ENCODE data around the gene ELMOD3.
A peak's percentile ranks its signal among the peaks of the same experiment; 100 is the strongest.

ELMOD3 gene

GRCh38 chr2:85325466-85325811, 29.1 kb upstream of the ELMOD3 start:
- peak overlapping the region; percentile 93 for H3K4me2 ChIP-seq (ENCODE audit: low read depth, low read length)
- 0 out of 2 replicates have a peak, but pooled peaks cover 16% of the 10 kb centered on the region for H3K36me3 ChIP-seq (replicated peaks; ENCODE audit: insufficient read depth, low read length)
- H4K20me1 ChIP-seq (ENCODE audit: insufficient read depth, low read length) = peaks cover 17% of the 10 kb centered on the region
- no peak for DNase-seq
- peaks cover 75% of the 10 kb centered on the region for H3K79me2 ChIP-seq (ENCODE audit: low read length)
- H2AFZ ChIP-seq (ENCODE audit: low read length) = no peak overlapping the region
- no peaks in the 10 kb centered on the region for H3K9me2 ChIP-seq (replicated peaks; ENCODE audit: insufficient read depth, low read length)
- peaks cover 18% of the 10 kb centered on the region; the same call in 1 of the 2 replicates for H3F3A ChIP-seq (ENCODE audit: insufficient read depth, low read length)
- no peak for TF ChIP-seq CTCF (IDR thresholded peaks at IDR 0.05; ENCODE audit: low read length)
- no peak for TF ChIP-seq EZH2 (optimal IDR thresholded peaks at IDR 0.05; ENCODE audit: low read depth, low read length)
- H3K4me3 ChIP-seq (ENCODE audit: low read length) = peak overlapping the region; percentile 98
- H3K4me1 ChIP-seq (ENCODE audit: low read length) = peaks cover 16% of the 10 kb centered on the region
- no peaks in the 10 kb centered on the region for H3K9me3 ChIP-seq (replicated peaks; ENCODE audit: insufficient read depth, low read length)
- H3K9ac ChIP-seq (ENCODE audit: low read length) = peak overlapping the region; percentile 98; the same call in 1 of the 2 replicates
- H3K27ac ChIP-seq (ENCODE audit: low read length) = no peak overlapping the region
- H3K27me3 ChIP-seq (replicated peaks; ENCODE audit: insufficient read depth, low read length) = no peaks in the 10 kb centered on the region

GRCh38 chr2:85326406-85327159, 28.0 kb upstream of the ELMOD3 start:
- H3K4me3 ChIP-seq (ENCODE audit: low read length) = peak overlapping the region; percentile 98
- H3K4me1 ChIP-seq (ENCODE audit: low read length) = peaks cover 16% of the 10 kb centered on the region
- peaks cover 63% of the 10 kb centered on the region for H3K79me2 ChIP-seq (ENCODE audit: low read length)
- H3K27ac ChIP-seq (ENCODE audit: low read length) = peak overlapping the region; percentile 96; the same call in 1 of the 2 replicates
- H3F3A ChIP-seq (ENCODE audit: insufficient read depth, low read length) = peaks cover 18% of the 10 kb centered on the region; the same call in 1 of the 2 replicates
- TF ChIP-seq EZH2phosphoT487 (IDR thresholded peaks at IDR 0.05; ENCODE audit: low read length) (no peak), EZH2 (optimal IDR thresholded peaks at IDR 0.05; ENCODE audit: low read depth, low read length) (no peak), CTCF (IDR thresholded peaks at IDR 0.05; ENCODE audit: low read length) (no peak)
- no peaks in the 10 kb centered on the region for H3K27me3 ChIP-seq (replicated peaks; ENCODE audit: insufficient read depth, low read length)
- no peaks in the 10 kb centered on the region for H3K9me3 ChIP-seq (replicated peaks; ENCODE audit: insufficient read depth, low read length)
- H3K9ac ChIP-seq (ENCODE audit: low read length) = peak overlapping the region; percentile 98
- H3K4me2 ChIP-seq (ENCODE audit: low read depth, low read length) = peak overlapping the region; percentile 93
- H3K9me2 ChIP-seq (replicated peaks; ENCODE audit: insufficient read depth, low read length) = no peaks in the 10 kb centered on the region
- DNase-seq = peak; percentile 66
- H3K36me3 ChIP-seq (replicated peaks; ENCODE audit: insufficient read depth, low read length) = 0 out of 2 replicates have a peak, but pooled peaks cover 11% of the 10 kb centered on the region
- H2AFZ ChIP-seq (ENCODE audit: low read length) = peak overlapping the region; percentile 46; the same call in 1 of the 2 replicates
- peaks cover 17% of the 10 kb centered on the region for H4K20me1 ChIP-seq (ENCODE audit: insufficient read depth, low read length)

GRCh38 chr2:85327160-85327821, 27.3 kb upstream of the ELMOD3 start:
- Histone ChIP-seq H3K27me3 (replicated peaks; ENCODE audit: insufficient read depth, low read length) (no peaks in the 10 kb centered on the region), H4K20me1 (ENCODE audit: insufficient read depth, low read length) (peaks cover 17% of the 10 kb centered on the region), H2AFZ (ENCODE audit: low read length) (peak overlapping the region; percentile 46), H3K4me2 (ENCODE audit: low read depth, low read length) (peak overlapping the region; percentile 93), H3K9me2 (replicated peaks; ENCODE audit: insufficient read depth, low read length) (no peaks in the 10 kb centered on the region), H3K79me2 (ENCODE audit: low read length) (peaks cover 56% of the 10 kb centered on the region), H3K9me3 (replicated peaks; ENCODE audit: insufficient read depth, low read length) (no peaks in the 10 kb centered on the region), H3K9ac (ENCODE audit: low read length) (peak overlapping the region; percentile 98), H3K4me1 (ENCODE audit: low read length) (peaks cover 16% of the 10 kb centered on the region), H3K27ac (ENCODE audit: low read length) (peak overlapping the region; percentile 96; the same call in 1 of the 2 replicates), H3K4me3 (ENCODE audit: low read length) (peak overlapping the region; percentile 98), H3K36me3 (replicated peaks; ENCODE audit: insufficient read depth, low read length) (0 out of 2 replicates have a peak, but pooled peaks cover 9% of the 10 kb centered on the region), H3F3A (ENCODE audit: insufficient read depth, low read length) (peaks cover 18% of the 10 kb centered on the region; the same call in 1 of the 2 replicates)
- TF ChIP-seq EZH2 (optimal IDR thresholded peaks at IDR 0.05; ENCODE audit: low read depth, low read length) (no peak), CTCF (IDR thresholded peaks at IDR 0.05; ENCODE audit: low read length) (no peak), EZH2phosphoT487 (IDR thresholded peaks at IDR 0.05; ENCODE audit: low read length) (no peak)
- peak; percentile 57 for DNase-seq
